ENCODE measurements around the gene TKFC. TPM values are rescaled to one million over a fixed set of nuclear protein-coding genes. Genes with fewer than 3 reads are reported as not detected.

Gene TKFC
- total and polyA plus RNA-seq, 9 of the 15 experiments (the other 6 are each of a cell fraction or from before 2014, with no cell fraction given): 2.0 to 61.7 (median 28.5) TPM

DNA sequence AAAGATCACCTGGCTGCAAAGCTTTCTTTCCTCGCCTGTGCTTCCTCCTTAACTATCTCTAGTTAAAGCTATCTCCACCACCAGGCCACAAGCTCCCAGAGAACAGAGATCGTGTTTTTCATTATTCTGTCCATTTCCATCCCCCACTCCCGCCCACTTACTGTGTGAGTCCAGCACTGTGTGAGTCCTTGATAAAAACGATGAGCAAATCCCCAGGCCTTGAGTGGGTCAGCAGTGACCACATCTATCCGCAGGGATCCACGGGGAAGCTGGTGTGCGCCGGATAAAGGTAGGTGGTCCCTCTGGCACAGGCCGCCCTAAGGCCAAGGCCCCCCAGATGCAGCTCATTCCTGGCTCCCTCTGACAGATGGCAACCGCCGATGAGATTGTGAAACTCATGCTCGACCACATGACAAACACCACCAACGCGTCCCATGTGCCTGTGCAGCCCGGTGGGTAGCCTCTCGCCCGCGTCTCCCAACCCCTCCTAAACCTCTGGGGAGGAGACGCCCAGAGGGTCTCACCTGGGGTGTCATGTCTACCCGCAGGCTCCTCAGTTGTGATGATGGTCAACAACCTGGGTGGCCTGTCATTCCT, 9.3 kb downstream of the TKFC start (continued):
- TF ChIP-seq MBD2 (IDR thresholded peaks at IDR 0.05; ENCODE audit: borderline replicate concordance, low read depth) (0 out of 2 replicates have a peak, but pooled peaks have one; percentile 27), MED1 (CRISPR knock-in tag; IDR thresholded peaks at IDR 0.05; ENCODE audit: borderline replicate concordance) (no peak), CC2D1A (IDR thresholded peaks at IDR 0.05) (peak; percentile 87; the same call in 1 of the 2 replicates), JUND (IDR thresholded peaks at IDR 0.05; ENCODE audit: borderline replicate concordance, low read depth, low read length) (peak; percentile 37; the same call in 1 of the 2 replicates), JUND (tag; IDR thresholded peaks at IDR 0.05; ENCODE audit: borderline replicate concordance, low read depth, low read length) (peak; percentile 41; the same call in 1 of the 3 replicates), MYBL2 (IDR thresholded peaks at IDR 0.05; ENCODE audit: low read depth) (no peak), MYBL2 (CRISPR knock-in tag; IDR thresholded peaks at IDR 0.05; ENCODE audit: borderline replicate concordance) (no peak), ZNF184 (CRISPR knock-in tag; IDR thresholded peaks at IDR 0.05) (no peak), NFIX (CRISPR knock-in tag; IDR thresholded peaks at IDR 0.05; ENCODE audit: low read depth) (no peak), ZNF717 (CRISPR knock-in tag; IDR thresholded peaks at IDR 0.05) (no peak), RBM14 (IDR thresholded peaks at IDR 0.05; ENCODE audit: borderline replicate concordance, insufficient read depth, low read depth, low read length) (no peak), YBX1 (IDR thresholded peaks at IDR 0.05) (no peak), CCAR2 (IDR thresholded peaks at IDR 0.05; ENCODE audit: low read depth, low read length) (no peak), POLR2AphosphoS5 (IDR thresholded peaks at IDR 0.05; ENCODE audit: control insufficient read depth, insufficient read depth, low read depth, low read length) (peak; percentile 95), SIN3B (IDR thresholded peaks at IDR 0.05; ENCODE audit: low read depth) (no peak), ZNF408 (CRISPR knock-in tag; IDR thresholded peaks at IDR 0.05; ENCODE audit: low read depth) (no peak), RNF2 (IDR thresholded peaks at IDR 0.05) (peak; percentile 72; the same call in 1 of the 2 replicates), CEBPB (tag; IDR thresholded peaks at IDR 0.05) (peak; percentile 92), MCM5 (IDR thresholded peaks at IDR 0.05; ENCODE audit: low read depth) (no peak), ESRRA (IDR thresholded peaks at IDR 0.05; ENCODE audit: borderline replicate concordance, low read depth) (no peak), ZNF436 (CRISPR knock-in tag; IDR thresholded peaks at IDR 0.05) (no peak)
- TF ChIP-seq, protein P1, sequence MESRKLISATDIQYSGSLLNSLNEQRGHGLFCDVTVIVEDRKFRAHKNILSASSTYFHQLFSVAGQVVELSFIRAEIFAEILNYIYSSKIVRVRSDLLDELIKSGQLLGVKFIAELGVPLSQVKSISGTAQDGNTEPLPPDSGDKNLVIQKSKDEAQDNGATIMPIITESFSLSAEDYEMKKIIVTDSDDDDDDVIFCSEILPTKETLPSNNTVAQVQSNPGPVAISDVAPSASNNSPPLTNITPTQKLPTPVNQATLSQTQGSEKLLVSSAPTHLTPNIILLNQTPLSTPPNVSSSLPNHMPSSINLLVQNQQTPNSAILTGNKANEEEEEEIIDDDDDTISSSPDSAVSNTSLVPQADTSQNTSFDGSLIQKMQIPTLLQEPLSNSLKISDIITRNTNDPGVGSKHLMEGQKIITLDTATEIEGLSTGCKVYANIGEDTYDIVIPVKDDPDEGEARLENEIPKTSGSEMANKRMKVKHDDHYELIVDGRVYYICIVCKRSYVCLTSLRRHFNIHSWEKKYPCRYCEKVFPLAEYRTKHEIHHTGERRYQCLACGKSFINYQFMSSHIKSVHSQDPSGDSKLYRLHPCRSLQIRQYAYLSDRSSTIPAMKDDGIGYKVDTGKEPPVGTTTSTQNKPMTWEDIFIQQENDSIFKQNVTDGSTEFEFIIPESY (CRISPR knock-in tag; IDR thresholded peaks at IDR 0.05): 0 out of 2 replicates have a peak, but pooled peaks have one; percentile 14
- TF ChIP-seq, protein P2, sequence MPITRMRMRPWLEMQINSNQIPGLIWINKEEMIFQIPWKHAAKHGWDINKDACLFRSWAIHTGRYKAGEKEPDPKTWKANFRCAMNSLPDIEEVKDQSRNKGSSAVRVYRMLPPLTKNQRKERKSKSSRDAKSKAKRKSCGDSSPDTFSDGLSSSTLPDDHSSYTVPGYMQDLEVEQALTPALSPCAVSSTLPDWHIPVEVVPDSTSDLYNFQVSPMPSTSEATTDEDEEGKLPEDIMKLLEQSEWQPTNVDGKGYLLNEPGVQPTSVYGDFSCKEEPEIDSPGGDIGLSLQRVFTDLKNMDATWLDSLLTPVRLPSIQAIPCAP (CRISPR knock-in tag; IDR thresholded peaks at IDR 0.05; ENCODE audit: borderline replicate concordance): no peak
- TF ChIP-seq, protein P3, sequence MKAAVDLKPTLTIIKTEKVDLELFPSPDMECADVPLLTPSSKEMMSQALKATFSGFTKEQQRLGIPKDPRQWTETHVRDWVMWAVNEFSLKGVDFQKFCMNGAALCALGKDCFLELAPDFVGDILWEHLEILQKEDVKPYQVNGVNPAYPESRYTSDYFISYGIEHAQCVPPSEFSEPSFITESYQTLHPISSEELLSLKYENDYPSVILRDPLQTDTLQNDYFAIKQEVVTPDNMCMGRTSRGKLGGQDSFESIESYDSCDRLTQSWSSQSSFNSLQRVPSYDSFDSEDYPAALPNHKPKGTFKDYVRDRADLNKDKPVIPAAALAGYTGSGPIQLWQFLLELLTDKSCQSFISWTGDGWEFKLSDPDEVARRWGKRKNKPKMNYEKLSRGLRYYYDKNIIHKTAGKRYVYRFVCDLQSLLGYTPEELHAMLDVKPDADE (conservative IDR thresholded peaks at IDR 0.05; ENCODE audit: control insufficient read depth, low read depth, low read length): peak; percentile 42; the same call in 1 of the 2 replicates
- TF ChIP-seq, protein P4, sequence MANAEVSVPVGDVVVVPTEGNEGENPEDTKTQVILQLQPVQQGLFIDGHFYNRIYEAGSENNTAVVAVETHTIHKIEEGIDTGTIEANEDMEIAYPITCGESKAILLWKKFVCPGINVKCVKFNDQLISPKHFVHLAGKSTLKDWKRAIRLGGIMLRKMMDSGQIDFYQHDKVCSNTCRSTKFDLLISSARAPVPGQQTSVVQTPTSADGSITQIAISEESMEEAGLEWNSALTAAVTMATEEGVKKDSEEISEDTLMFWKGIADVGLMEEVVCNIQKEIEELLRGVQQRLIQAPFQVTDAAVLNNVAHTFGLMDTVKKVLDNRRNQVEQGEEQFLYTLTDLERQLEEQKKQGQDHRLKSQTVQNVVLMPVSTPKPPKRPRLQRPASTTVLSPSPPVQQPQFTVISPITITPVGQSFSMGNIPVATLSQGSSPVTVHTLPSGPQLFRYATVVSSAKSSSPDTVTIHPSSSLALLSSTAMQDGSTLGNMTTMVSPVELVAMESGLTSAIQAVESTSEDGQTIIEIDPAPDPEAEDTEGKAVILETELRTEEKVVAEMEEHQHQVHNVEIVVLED (CRISPR knock-in tag; IDR thresholded peaks at IDR 0.05): no peak

Data from K562 (cell line).